ENCODE data around the gene TASP1. TPM values are rescaled to one million over a fixed set of nuclear protein-coding genes. Genes with fewer than 3 reads are reported as not detected.

Gene TASP1
- total RNA-seq, 1 donor from 2014 or later = 4.6 TPM

DNA sequence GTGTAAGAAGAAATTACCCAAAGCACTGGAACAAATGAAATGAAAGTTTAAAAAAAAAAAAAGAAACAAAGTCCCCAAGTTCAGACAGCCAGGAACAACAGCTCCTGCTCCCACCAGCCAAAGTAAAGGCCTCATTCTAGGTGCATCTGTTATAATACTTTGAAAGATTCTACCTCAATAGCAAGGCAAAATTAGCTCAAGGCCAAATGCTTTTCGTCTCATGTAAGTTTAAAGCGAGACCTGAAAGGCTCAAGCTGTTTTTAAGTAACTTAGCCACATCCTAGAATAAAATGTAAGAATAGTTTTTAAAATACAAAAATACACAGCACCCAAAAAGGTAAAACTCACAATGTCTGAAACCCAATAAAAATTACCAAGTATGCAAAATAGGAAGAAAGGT lies 64.7 kb downstream of the TASP1 start:
- DNase-seq (ENCODE audit: extremely low read depth, low read depth, low spot score) = no peak

DNA sequence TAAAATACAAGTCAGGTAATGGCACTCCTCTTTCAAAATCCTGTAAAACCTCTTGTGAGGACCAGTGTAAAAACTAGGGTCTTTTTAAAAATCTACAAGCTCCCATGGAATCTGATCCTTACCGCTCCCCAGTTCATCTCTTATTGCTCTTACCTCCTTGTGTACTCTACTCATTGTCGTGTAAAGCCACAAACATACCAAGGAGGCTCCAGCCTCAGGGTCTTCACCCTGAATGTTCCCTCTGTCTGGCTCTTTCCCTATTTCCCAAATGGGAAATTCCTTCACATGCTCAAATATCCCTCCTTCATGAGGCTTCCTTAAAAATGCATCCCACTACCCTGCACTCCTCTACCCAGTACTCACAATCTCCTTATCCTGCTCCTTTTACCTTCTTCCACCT lies 67.1 kb downstream of the TASP1 start:
- no peak for DNase-seq (ENCODE audit: extremely low read depth, low read depth, low spot score)

DNA sequence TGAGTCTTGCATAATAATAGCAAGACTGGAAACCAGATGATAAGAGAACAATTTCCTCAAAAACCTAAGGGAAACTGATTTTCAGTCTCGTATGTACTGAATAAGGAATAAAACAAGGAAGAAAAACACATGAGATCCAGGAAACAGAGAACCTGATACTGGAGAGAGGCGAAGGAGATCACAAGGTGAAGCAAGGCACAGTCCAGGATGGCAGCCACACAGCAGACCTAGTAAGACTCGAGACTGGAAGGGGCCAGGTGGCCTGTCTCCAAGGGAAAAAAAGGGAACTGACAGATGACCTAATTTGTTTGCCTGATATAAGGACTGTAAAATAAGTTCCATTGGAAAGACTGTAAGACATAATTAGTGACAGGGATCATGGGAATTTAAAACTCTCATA lies 71.1 kb downstream of the TASP1 start:
- DNase-seq (ENCODE audit: extremely low read depth, low read depth, low spot score) = no peak

DNA sequence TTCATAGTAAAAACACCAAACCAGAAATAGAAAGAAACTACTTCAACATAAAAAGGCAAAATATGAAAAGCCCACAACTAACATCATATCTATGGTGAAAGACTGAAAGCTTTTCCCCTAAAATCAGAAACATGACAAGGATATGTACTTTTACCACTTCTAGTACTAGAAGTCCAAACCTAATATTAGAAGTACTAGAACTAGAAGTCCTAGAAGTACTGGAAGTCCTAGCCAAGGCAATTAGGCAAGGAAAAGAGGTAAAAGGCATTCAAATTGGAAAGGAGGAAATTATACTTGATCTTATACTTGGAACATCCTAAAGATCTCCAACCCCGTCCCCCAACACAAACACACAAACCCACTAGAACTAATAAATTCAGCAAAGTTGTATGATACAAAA lies 74.9 kb downstream of the TASP1 start:
- DNase-seq (ENCODE audit: extremely low read depth, low read depth, low spot score) = no peak

DNA sequence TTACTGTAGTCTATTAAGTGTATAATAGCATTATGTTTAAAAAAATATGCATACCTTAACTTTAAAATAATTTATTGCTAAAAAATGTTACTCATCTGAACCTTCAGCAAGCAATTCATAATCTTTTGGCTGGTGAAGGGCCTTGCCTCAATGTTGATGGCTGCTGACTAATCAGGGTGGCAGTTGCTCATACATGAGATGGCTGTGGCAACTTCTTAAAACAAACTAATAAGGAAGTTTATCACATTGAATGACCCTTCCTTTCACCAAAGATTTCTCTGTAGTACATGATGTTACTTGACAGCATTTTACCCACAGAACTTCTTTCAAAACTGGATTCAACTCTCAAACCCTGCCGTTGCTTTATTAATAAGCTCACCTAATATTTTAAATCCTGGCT lies 84.0 kb downstream of the TASP1 start:
- no peak for DNase-seq (ENCODE audit: extremely low read depth, low read depth, low spot score)

DNA sequence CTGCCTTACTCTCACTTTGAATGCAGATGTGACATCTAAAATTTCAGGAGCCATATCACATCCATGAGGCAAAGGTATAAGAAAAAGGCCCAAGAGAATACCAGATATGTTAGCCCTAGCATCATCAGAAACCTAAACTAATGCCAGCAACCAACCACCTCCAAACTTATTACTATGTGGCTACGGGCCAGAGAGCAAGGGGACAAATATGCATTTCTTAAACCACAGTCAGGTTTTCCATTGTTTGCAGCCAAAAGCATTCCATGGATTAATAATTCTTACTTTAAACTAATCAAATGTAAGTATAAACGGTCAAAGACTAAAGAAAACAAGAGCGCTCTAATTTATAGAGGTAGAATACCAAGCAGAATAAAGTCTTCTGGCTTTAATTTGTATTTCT lies 84.7 kb downstream of the TASP1 start:
- no peak for DNase-seq (ENCODE audit: extremely low read depth, low read depth, low spot score)

DNA sequence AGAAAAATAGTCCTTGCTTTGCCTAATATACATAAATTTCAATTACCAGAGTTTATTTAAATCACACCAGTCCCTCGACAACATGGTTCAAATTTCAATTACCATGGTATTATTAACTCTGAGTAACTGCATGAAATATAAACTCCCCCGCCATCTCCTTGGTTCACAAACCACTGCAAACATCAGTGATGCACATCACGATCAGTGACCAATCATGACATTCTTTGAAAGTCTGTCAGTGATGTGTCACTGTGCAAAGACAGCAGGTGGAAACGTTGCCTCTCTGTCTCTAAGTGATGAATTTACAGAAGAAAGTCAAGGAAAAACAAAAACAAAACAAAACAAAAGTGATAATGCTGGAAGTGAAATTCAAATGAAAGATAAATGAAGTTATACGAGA lies 86.7 kb downstream of the TASP1 start:
- no peak for DNase-seq (ENCODE audit: extremely low read depth, low read depth, low spot score)

DNA sequence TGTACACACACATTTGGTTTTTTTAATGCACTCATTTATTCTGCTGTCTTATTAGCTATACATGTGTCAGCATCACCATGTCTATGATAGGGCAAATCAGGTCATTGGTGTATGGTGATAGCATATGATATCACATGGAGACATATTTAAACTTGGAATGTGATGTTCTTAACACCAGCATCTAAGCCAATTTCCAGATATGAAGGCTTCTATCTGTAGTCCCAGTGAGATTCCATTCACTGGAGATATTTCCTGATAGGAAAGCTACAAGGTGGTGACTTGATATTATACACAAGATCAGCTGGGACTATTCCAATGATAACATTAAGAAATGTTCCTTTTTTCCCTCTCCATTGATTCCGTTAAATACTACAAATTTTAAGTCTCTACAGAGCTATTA lies 89.3 kb downstream of the TASP1 start:
- no peak for DNase-seq (ENCODE audit: extremely low read depth, low read depth, low spot score)

DNA sequence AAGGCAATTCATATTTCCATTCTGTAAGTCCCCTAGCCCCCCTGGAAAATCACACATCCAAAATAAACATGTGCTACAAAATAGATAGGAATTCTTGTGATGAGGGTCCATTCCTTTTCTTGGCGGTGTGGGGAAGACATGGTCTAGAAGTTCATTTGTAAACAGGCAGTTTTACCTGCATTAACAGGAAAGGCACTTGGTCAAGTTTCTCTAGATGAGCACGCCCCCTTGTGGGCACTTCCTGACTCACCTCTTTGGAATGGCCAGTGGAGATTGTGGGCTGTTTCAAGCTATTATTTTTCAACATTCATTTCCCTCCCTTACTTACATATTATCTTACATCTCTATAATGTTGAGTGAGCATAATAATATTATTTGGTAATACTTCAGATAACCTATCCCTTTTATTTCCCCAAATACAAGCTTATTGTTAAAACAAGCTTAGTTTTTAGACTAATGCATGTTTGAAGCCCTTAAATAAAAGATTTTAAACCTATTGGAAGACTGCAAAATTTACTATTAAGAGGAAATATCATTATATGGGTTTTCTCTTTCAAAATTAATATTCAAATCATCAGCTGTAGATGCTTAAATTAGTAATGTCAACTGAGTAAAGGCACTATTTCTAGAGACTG lies 92.1 kb downstream of the TASP1 start:
- DNase-seq (ENCODE audit: extremely low read depth, low read depth, low spot score) = peak; percentile 56

DNA sequence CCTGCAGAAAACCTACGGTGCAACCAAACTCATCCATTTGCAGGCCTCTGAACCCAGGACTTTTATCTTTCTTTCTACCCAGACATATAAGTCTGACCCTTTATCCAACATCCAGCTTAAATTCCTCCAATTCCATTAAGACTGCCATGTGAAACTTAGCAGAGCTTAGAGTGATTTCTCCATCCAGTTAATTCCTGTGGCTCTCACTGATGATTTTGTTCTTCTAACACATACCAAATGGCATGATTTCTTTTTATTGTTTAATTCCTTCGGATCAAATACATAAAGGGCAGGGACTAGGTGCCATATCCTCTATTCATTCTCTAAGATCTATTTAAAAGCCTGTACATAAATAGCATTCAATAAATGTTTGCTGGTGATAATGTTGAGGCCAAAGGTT lies 92.9 kb downstream of the TASP1 start:
- no peak for DNase-seq (ENCODE audit: extremely low read depth, low read depth, low spot score)

DNA sequence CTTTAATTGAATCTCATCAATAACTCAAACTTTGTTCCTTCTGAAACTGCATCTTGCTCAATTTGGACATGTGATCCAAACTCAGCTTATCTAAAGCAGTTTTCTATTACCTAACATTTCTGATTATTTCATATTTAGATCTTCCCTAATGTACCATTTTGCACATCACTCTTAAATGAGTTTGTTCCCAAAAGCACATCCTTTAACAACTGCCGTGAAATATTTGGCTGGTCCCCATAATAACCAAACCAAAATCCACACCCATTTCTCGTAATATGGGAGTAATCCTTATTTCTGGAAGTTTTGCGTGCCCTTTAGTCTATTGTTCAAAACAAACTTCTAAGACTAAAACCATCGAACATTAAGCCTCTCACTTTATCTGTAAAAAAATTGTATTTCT lies 94.9 kb downstream of the TASP1 start:
- no peak for DNase-seq (ENCODE audit: extremely low read depth, low read depth, low spot score)

DNA sequence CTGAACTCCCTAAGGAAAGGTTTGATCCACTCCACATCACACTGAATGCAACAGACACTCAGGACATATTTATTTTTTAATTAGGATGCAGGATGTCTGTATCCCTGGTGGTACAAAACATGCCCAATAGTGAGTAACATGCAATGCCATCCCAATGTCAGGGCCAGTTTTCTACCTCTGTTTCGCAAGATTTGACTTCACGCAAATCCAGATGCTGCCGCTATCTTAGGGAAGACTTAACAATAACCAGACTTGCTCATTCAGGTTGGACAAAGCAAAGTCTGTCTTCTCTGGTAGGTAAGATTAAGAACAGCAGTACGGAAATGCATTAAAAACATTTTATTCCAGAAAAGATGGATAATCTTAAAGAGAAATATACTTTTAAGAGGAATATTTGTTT lies 103.1 kb downstream of the TASP1 start:
- no peak for DNase-seq (ENCODE audit: extremely low read depth, low read depth, low spot score)

DNA sequence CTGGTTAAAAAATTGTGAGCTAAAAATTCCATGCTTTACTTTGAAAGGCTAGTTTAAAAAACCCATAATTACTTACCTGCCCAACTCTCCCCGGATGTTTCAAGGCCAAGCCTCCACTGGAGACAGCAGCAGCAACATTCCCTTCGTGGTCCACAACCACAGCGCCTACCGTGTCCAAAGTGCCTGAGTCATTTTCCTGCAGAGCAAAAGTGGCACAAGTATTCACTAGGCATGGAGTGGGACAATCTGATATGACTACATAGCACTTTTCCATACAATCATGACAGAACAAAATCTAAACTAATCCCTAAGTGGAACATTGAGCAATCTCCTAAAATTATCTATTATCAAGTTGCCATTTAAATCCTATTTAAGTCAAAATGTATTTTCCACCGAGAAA lies 104.8 kb downstream of the TASP1 start:
- DNase-seq (ENCODE audit: extremely low read depth, low read depth, low spot score) = no peak

DNA sequence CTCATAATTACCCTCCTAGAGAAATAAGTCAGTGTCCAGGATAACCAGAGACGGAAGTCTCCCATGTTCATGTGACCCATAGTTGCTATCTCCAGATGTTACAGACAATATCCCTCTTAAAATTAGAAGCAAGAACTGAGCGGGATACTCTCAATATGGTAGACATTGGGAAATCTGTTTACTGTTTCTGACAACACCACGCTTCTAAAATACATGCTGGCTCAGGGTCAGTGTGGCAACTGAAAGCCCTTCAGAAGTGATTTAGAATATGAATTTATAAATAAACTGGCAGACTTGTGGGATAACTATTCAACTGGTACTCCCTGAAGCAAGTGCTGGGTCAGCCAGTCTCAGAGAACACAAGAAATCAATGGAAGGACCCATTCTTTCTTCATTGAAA lies 108.6 kb downstream of the TASP1 start:
- DNase-seq (ENCODE audit: extremely low read depth, low read depth, low spot score) = no peak

DNA sequence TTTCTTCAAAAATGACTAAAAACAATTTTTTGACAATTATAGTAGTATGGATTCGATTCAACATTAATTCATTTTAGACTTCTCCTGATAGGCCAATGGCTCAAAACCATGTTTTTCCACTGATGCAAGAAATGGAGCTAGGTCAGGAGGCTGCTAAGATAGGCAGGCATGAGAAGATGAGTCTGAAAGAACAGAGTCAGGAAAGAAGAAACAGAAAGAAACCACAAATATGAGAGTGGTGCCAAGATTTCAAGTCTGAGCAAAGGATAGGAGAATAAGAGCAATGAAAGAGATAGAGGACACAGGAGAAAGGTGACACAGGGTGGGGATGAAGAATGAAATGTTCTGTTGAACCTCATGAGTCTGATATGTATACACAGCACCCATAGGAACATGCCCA lies 112.2 kb downstream of the TASP1 start:
- no peak for DNase-seq (ENCODE audit: extremely low read depth, low read depth, low spot score)

DNA sequence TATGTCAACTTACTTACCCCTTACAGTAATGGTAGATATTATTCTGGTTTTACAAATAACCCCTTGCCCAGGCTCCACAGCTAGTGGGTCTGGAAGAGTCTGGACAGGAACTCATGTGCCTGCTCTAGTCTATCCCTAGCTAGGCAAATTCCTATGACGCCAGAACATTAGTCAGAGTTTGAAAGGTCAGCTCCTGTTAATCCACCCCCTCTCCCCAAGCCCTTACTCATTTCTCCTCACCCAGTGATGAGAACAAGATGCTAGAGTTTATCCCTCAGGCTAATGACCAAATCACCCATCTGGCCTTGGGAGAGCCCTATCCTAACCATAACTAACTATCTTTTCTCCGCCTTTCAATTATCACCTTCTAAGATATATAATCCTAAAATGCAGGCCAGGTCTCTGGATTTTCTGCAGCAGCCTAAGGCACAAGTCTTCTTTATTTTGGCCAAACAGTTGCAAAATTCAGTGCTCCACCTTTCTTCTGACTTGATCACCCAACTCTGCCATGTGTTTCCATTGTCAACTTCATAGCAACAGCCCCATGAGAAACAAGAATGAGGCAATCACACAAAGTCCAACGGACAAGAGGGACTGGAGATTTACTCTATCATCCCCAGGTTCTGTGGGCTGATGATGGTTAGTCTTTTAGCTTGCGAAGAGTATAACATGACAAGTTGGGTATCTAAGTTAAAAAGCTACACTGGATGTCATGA lies 113.3 kb downstream of the TASP1 start:
- DNase-seq (ENCODE audit: extremely low read depth, low read depth, low spot score) = no peak

DNA sequence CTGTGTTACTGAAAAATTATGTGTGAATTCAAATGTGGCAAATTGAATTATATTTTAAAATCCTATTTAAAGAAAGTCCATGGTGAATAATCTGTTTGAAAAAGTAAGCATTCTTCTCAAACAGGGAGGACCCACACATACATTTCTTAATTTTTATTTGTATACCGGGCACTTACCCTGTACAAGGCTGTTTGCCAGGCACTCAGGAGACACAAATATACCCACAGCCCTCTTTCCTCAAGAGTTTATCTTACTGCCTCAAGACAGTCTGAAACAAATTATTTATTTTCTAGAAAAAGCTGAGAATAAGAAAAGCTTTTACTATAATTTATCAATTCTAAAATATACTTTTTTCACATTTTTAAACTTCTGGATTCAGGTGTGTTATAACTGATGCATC lies 114.4 kb downstream of the TASP1 start:
- no peak for DNase-seq (ENCODE audit: extremely low read depth, low read depth, low spot score)

DNA sequence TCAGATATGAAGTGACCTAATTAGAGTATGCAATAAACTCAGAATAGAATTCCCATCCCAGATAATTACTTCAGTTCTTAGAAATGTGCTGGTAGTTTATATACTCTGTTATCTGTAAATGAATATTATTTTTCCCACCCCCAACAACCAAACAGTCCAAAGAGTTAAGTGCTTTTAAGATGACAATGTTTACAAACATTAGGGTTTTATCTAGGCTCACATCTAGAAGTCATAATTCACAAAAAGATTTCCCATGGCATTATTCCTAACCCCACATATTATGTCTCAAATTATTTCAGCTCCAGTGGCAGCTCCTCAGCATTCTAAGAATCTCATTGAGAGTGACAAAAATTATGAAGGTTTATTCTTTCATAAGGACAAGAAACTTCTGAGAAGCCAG lies 120.9 kb downstream of the TASP1 start:
- DNase-seq (ENCODE audit: extremely low read depth, low read depth, low spot score) = no peak

DNA sequence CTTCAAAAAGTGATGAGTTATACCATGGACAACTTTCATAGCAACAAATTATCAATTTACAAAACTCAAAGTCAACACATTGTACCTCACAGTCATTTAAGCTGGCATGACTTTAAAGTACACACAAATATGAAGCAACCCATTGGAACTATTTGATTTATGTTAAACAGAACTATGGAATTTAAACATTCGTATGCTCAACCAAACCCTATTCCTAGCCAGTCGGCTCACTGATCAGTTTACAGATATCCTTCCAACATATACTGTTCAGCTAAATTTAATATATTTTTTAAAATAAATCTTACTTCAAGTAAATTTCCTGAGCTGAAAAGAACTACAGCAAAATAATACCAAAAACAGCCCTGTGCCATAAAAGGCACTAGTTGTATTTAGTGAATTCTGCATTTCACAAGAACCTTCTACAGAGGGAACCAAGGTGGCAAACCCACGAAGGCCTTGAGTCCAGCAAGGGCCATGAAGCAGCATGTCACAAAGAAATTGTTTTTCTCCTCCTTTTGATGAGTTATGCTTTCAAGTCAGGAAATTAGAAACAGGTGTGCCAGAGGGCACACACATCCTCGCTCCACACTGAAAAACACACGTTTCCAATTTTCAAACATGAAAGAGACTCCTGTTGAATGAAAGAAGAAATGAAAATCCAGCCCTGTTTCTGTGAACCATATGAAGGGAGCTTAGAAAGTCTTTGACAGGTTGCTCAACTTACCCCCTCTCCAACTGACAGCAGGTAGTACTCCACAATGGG lies 122.8 kb downstream of the TASP1 start:
- no peak for DNase-seq (ENCODE audit: extremely low read depth, low read depth, low spot score)

DNA sequence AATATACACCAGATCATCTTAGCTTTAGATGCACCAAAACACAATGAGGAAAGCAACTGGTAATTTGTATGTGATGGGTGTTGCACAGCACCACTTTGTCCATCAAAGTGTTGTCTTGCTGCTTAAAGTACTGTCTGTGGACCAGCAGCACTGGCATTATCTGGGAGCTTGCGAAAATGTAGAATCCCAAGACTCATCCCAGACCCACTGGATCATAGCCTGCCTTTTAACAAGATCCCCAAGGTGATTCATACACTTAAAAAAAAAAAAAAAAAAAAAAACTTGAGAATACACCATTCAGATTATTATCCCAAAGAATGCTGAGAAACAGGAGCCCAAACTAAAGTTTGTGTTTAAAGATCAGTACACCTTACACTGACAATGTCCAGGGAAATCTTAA lies 123.4 kb downstream of the TASP1 start:
- no peak for DNase-seq (ENCODE audit: extremely low read depth, low read depth, low spot score)

DNA sequence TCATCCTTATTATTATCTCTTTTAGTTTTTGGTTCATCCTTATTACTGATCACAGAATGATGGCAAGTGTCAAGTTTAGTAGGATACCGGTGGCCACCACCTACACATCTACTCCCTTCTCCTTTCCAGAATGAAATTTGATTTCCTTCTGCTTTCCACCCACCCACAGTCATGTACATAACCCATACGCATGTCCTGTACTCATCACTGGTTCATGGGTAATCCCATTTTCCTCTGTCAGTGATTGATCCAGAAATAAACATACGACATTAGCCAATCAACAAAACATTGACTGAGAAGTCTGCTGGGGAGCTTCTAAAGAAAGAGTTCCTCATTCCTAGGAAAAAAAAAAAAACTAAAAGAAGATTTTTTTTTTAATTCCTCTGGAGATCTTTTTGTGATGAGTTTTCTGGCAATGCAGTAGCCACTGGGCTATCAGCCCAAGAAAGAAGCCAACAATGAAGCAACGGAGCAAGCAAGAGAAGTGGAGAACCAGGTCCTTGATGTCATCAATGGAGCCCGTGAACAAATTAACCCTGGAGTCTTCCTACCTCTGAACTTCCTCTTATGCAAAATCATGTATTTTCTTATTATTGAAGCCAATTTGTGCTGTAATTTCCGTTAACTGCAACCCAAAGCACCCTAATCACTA lies 127.8 kb downstream of the TASP1 start:
- no peak for DNase-seq (ENCODE audit: extremely low read depth, low read depth, low spot score)

DNA sequence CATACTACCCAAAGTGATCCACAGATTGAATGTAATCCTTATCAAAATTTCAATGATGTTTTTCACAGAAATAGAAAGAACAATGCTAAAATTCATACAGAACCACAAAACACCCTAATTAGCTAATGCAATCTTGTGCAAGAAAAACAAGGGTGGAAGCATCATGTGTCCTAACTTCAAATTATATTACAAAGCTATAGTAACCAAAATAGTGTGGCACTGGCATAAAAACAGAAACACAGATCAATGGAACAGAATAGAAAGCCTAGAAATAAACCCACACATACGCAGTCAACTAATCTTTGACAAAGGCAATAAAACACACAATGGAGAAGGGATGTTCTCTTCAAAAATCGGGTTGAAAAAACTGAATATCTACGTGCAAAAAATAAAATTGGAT lies 131.1 kb downstream of the TASP1 start:
- DNase-seq (ENCODE audit: extremely low read depth, low read depth, low spot score) = no peak
